Dedifferentiated amniotic fluid mesenchymal stem cell (primary cell): ENCODE measurements around the gene SYTL4.

ENCODE experiments used
- DNase-seq: peaks from one replicate; pipeline ENCODE4 v3.0.0-alpha.2; 2016; ENCODE audit errors: extremely low spot score

Gene SYTL4

DNA sequence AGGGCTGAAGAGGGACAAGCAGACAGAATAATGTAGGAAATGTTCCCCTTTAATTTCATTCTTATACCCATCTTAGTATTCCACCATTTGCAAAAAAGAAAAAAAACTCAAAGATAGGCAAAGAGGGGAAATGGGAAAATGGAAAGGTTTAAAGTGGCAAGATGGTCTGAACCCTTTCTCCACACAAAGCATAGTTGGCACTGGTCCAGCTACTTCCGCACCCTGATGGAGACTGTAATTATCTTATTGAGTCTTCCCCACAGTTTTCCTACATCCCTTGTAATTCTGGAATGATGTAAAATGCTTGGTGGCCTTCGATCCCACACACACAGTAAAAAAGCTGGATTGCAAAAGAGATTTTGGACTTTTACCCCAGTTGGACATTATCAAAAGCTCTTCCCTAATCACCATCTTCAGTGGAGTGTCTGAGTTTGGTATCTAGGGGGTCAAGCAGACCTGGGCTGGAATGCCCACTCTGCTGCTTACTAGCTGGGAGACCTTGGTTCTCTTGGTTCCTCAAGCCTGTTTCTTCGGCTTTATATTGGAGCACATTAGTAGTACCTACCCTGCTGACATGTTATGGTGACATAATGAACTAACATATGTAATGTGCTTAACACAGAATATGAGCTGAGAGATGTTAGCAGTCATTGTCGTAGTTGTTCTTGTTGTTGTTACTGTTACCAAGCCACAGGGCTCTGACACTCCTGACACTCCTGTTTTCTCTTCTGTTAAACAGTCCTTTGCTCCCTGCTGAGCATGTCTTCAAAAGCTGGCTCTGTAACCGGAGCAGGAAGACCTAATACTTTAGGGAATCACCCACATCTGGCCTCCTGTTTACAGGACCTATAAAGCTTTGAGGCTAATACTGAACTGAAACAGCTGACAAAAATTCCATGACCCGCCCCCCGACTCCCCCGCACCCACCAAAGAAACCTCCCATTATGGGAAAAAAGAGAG, 83.2 kb downstream of the SYTL4 start:
- DNase-seq = peak; percentile 43

- no peak for DNase-seq
Measured at GRCh38 chrX:100647739-100648138, 84.2 kb downstream of the SYTL4 start.

GRCh38 chrX:100647095-100647494, 84.8 kb downstream of the SYTL4 start:
- DNase-seq = peak; percentile 26

- no peak for DNase-seq
Measured at GRCh38 chrX:100645106-100645505, 86.8 kb downstream of the SYTL4 start.

DNA sequence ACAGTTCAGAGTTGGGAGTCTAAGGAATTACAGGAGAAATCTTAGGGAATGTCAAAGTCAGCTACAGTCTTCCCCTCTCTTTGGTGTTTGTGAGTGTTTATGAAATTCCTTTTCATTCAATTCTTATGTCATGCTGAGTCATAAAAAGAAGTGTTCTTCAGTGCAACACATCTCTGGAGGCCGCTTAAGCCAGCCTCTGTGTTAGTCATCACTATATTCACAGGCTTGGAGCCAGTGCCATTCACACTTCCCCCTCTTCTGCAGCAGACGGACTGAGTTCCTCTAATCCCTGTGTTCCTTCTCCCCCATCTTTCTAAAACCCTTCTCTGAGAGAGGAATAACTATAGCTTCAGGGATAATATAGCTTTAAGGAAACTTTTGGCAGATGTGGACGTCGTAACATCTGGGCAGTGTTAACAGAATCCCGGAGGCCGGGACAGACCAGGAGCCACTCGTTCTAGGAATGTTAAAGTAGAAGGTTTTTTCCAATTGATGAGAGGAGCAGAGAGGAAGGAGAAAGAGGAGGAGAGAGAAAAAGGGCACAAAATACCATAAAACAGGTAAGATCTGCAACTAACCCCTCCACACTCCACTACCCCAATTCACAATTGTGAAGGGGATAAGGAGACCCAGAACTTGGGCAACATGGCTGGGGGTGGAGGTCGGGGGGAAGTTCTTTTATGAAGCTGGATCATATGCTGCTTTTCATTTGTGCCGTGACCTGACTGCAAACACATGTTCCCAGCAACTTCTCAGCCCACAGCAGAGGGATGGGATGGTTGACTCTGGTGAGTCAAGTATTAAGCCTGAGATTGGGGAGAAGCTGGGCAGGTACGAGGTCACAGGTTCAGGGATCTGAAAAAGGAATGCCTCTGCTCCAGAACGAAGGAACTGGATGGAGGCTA, 87.7 kb downstream of the SYTL4 start, which contains the start of gene SRPX2:
Gene SRPX2 (plus strand): TSS at position 244 of the 905 bp plus-strand sequence. CDS start 2,124 bp downstream, outside the sequence.
- DNase-seq = peak; percentile 71

DNA sequence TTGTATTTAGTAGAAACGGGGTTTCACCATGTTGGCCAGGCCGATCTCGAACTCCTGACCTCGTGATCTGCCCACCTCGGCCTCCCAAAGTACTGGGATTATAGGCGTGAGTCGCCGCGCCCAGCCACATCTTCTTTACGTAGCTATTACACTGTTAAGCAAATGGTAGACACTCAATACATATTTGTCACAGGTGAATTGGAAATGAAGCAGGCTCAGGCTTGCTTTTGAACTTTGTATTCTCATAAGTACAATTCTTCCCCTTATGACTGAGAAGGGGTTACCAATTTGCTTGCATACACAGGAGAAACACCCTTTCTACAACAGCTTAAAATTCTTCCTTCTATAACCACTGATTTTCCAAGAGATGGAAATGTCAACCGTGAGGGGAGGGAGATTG, 88.7 kb downstream of the SYTL4 start:
- no peak for DNase-seq

DNA sequence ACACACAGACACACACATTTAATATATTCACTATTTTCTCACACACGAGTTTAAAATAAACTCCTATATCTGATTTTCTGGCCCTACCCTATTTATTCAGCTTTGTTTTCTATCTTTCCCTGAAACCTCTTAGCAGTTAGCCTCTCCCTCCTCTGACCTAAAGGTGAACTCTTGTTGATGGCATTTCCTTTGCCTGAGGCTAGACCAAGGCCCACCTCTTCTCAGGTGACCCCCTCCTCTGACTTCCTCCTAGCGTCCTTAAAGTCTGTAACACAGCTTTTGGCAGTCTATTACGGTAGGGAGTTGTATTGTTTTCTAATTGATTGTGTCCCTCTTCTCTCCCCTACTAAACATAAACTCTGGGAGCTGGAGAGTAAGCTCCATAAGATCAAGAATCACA, 89.6 kb downstream of the SYTL4 start:
- DNase-seq = no peak

DNA sequence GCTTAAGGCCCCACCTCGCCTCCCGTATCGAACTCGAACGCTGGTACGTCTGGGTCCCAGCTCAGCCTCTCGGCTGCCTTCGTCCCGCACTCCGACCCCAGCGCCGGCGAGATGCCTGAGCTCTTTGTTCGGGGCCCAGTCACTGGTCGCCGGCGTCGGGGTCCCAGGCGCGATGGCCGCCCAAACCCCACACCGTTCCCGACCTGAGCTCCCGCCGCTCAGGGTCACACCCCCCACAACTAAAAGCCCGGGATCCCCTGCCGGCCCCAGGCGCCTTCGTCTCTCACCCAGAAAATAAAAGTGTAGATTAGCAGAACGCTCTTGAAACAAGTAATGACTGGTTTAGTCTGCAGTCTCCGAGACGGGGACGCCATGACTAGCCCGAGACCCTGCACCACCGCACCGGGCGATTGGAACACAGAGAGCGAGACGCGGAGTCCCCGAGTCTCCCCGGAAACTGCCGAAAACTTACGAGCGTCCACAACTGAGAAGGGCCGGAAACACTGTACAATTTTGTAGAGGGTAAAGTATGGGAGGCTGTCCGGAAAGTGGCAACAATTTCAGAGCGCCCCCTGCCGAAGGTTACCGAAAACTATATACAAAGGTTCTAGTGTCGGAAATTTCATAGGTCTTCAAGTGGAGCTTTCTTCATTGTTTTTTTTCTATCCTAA, 95.5 kb downstream of the SYTL4 start, which contains the start of gene TSPAN6:
Gene TSPAN6 (minus strand): TSS at position 486 of the 671 bp plus-strand sequence. CDS start 112 bp downstream, at position 374.
- peak; percentile 89 for DNase-seq

GRCh38 chrX:100635989-100636320, 96.0 kb downstream of the SYTL4 start:
- no peak for DNase-seq

- no peak for DNase-seq
Measured at GRCh38 chrX:100635040-100635439, 96.9 kb downstream of the SYTL4 start.

DNA sequence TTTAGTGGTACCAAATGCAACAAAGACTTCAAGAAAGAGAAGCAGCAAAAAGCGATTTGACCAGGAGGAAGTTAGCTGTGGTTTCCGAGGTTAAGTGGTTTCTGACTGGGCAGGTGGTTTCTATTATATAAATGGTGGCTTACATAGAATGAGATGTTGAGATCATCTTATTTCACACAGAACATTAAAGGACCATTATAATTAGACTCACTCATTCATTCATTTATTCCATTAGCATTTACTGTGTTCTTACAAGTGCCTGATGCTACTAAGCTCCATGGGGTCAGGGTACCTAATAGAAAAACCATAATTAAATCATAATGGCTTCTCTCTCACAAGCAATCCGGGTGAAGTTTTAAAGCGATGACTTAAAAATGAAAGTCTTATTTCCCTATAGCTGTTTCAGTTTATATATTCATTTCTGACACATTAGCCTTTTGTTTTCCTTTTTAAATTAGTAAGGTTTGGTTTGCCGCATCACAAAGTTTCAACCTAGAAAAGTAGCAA, 105.9 kb downstream of the SYTL4 start:
- DNase-seq = no peak
